ENCODE data around the gene VAPA.

VAPA gene

GRCh38 chr18:9984080-9984479 is 70.3 kb downstream of the VAPA start:
- no peak for DNase-seq

DNA sequence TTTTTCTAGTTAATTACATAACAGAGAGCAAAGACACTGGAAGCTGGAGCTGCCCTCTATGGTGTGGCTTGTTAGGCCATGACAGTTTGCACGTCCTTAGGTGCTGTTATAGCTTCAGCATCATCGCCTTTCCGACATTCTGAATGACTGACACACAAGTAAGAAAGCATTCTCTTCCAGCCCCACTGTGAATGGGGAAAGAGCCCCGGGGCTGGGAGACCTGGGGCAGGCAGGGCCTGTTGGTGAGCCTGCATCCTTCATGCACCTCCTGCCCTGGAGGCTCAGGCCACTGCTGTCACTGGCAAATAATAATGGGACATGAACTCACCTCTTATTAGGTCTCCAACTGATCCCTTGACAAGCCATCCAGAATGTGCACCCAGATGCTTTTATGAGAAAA is 71.8 kb downstream of the VAPA start:
- no peak for DNase-seq

- no peak for DNase-seq
These were observed 72.5 kb downstream of the VAPA start for GRCh38 chr18:9986156-9986930.

DNA sequence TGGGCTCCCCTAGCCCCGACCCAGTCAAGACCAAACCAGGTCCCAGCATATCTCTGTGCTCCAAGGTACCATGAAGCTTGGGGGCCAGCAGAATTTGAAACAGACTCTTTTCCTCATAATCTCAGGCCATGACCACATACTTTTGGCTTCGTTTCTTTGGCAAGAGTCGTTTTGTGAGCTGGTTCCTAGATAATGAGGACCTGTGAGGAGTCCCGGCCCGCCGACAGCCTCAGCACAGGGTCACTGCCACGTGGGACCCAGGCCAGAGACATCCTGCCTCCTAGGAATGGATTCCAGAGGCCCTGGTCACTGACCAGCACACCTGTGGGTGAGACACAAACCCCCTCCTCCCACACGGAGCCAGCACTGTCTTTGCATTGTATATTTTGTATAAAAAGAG is 73.5 kb downstream of the VAPA start:
- DNase-seq: no peak

DNA sequence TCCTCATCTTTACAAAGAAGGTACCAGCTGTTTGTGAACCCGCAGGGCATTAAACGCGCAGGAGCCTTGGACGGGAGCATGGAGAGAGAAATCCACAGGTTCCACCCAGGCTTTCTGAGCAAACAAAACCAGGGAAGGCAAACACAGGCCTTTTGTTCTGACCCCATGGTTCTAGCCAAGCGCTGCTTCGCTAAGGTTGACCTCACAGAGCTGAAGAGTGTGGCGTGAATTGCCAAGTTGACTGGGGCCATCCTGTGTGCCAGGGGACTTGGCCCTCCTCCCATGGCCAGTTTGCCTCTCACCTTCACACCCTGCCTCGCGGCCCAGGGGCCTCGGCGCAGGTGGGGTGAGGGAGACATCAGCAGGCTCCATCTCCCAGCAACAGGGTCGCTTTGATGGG is 74.1 kb downstream of the VAPA start:
- DNase-seq: no peak

- no peak for DNase-seq
These were observed 74.8 kb downstream of the VAPA start for GRCh38 chr18:9988665-9989064.

DNA sequence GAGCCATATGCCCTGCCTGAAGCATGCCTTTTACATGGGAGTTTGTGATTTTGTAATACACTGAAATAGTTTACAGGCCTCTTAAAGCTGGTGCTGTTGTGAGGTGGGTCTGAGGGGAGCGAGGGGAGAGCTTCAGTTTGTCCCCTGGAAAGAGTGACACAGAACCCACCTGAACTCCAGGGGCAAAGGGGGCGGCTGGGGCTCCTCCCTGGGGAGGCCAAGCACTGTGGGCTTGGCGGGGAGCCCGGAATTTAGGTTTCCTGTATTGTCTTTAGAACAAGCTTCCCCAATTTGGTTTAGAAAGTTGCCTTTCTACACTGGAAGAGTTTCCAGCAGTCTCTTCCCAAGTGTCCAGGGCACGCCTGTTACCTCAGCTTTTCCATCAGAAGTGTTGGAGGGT is 75.7 kb downstream of the VAPA start:
- DNase-seq: no peak

- DNase-seq: no peak
These were observed 77.5 kb downstream of the VAPA start for GRCh38 chr18:9991011-9992000.

GRCh38 chr18:9992300-9992972 is 78.6 kb downstream of the VAPA start:
- no peak for DNase-seq

GRCh38 chr18:9992973-9993520 is 79.2 kb downstream of the VAPA start:
- no peak for DNase-seq

DNA sequence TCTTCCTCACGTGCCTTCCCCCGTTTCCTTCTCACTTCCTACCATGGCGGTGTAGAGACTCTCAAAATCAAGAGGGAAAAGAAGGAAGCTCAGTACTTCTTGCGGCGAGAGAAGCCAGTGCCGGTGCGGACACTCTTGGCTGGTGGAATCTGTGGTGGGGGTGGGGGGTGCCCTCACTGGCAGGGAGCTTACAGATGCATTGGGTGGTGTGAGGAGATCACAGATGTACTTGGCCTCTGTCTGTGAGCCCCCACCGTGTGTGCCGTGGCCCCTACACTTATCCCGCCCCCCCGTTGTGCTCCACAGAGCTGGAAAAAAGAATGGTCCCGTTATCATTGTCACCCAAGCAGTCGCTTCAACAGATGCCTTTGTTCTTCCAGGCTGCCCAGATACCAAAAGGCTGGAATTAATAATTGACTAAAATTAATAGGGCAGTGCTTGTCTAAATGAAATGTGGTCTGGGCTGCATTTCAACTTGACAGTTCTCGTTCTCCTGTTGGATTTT is 79.8 kb downstream of the VAPA start:
- no peak for DNase-seq

GRCh38 chr18:9994026-9994570 is 80.3 kb downstream of the VAPA start:
- DNase-seq: no peak

GRCh38 chr18:9994701-9995235 is 81.0 kb downstream of the VAPA start:
- no peak for DNase-seq

GRCh38 chr18:9995631-9996030 is 81.8 kb downstream of the VAPA start:
- DNase-seq: no peak

DNA sequence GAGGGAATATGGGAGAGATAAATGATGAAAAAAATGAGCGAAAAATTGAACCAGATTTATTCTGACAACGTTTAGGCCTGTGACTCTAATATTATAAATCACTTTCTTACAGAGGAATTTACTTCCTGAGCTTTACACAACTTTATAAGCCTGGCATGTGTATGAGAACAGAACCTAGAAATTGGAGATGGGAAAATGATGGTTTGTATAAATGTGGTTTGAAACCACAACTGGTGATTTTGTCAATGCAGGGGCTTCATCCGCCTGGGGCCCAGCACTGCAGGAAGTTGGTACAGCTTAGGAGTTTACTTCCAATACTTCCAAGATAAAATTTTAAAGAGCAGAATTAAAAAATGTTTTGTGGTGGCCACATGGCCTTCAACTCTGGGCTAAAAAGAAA is 82.3 kb downstream of the VAPA start:
- no peak for DNase-seq

- DNase-seq: no peak
These were observed 83.9 kb downstream of the VAPA start for GRCh38 chr18:9997711-9998110.

GRCh38 chr18:9998330-9998729 is 84.5 kb downstream of the VAPA start:
- DNase-seq: no peak

DNA sequence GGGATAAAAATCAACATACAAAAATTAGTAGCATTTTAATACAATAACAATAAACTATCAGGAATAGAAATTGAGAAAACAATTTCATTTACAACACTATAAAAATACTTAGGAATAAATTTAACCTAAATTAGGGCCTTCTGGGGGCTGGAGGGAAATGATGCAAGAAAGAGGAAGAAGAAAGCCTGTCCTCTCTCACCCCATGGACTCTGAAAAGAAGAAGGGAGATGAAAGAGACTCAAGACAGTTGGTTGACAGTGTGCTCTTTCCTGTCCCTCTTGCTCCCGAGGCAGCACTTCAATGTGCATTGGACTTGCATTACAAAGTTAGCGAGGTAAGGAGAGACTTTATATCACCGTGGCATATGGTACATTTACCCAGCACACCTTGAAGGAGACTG is 88.5 kb downstream of the VAPA start:
- DNase-seq: no peak

GRCh38 chr18:10003281-10003680 is 89.5 kb downstream of the VAPA start:
- no peak for DNase-seq

- no peak for DNase-seq
These were observed 90.0 kb downstream of the VAPA start for GRCh38 chr18:10003866-10004265.

DNA sequence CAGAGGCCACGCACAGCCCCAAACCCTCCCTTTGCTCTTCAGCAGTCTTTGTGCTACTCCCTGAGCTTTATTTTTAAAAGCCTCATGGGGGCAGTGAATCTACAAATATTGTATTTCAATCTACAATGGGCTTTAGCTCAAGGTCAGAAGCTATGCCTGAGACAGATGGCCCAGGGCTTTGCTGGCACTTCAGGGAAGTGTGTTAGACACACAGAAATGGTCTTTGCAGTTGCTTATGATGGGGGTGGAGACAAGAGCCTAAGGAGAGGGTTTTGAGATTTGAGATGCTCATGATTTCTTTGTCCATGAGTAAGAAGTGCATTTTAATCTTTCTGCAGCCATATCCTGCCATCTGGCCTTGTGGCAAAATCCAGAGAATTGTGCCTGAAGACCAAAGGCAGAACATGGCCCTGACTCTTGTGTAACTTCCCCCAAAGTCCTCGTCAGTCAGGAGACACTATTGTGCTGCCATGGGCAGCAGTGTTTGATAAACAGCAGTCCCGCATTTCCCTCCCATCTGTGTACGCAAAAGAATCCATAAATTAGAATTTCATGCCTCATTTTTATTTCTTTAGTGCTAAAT is 92.6 kb downstream of the VAPA start:
- peak in 1 of 2 donors; percentile 36 for DNase-seq

All from CD4-positive, alpha-beta T cell treated with Interleukin-1 beta for 1 hour (primary cell).